ENCODE measurements around the gene CDH26.
A peak's percentile ranks its signal among the peaks of the same experiment; 100 is the strongest.

CDH26 gene

DNA sequence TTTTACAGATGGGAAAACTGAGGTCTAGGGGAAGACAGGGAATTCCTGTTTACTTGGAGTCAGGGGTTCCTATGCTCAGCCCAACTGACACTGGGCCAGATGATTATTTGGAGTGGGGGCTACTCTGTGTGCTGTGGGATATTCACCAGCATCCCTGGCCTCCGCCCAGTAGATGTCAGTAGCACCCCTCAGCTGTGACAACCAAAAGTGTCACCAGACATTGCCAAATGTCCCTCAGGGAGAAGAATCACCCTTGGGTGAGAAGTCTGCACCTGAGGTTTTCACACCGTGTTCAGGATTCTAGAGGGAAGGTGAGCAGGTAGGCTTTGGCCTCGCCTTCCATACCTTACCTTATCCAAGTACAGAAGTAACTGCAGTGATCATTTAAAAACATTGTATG lies 27.6 kb downstream of the CDH26 start:
- DNase-seq (ENCODE audit: low spot score) = no peak

DNA sequence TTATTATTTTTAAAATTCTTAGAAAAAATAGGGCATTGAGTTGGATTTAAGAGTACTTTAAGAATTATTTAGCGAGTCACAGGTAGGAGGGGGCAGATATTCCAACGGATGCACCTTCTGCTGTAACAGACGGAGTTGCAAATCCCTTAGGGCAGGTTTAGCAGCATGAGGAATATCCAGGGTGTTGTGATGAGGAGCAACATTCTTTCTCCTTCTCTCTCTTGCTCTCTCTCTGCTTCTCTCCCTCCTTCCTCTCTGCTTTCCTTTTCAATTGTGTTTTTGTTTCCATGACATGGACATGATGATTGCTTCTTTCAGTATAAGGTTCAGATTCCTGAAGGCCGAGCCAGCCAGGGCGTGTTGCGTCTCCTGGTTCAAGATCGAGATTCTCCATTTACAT lies 28.9 kb downstream of the CDH26 start:
- DNase-seq (ENCODE audit: low spot score) = no peak

DNA sequence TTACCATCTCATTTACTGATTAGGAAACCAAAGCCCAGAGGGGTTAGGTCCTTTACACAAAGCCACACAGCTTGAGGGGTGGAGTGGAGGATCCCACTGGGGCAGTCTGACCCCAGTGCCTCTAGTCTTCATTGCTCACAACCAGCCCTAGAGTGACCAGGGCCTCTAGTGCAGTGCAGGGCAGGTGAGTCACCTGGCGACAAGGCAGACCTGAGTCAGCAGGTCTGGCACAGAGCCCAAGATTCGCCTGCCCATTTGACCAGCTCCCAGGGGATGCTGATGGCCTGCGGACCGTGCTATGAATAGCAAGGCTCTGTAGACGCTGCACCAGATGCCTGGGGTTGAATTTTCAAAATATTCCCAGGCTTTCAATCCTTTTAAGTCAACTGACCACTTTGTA lies 29.9 kb downstream of the CDH26 start:
- no peak for DNase-seq (ENCODE audit: low spot score)

DNA sequence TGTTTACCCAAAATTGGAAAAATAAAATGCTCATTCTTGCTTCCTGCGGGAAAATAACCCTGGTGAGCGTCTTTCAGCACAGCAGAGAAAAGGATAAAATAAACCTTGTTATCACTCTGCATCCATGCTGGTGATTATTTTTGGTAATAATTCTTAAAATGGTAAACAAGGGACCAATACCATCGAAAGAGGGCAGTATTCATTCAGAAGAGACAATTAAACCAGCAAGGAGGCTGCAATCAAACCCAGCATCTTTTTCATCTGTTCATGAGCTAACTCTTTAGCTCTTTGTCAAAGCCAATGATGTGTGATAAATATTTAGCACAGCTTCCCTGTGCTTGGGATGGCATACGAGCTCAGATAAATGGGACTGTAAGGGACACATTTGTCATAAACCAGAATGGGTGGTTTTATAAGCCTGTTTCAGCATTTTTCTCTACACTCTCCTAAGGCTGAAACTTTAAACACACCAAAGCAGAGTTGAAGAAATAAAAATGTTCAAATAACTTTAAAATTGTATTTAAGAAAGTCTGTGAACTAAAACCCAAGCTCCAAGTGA lies 34.4 kb downstream of the CDH26 start:
- DNase-seq (ENCODE audit: low spot score) = no peak

DNA sequence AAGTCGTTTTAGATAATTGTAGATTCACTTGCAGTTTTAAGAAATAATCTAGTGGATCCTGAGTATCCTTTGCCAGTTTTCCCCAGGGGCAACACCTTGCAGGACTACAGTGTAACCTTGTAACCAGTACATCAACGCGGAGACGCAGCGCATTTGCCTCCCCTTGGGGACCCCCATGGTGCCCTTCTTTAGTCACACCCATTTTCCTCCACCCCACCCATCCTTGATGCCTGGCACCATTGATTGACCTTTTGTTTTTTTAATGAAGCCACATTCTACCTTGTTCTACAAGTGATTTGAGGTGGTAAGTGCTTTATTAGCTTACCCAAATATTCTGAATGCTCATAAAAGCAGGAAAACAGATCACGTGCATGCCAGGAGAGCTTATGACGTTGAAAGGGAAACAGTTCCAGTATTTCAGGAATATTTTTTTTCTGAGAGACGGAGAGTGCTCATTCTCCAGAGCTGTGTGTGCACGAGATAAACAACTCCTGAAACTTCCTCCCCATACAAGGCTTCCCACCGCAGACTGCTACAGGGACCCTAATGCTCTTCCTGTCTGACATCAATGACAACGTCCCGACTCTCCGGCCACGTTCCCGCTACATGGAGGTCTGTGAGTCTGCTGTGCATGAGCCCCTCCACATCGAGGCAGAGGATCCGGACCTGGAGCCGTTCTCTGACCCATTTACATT lies 35.7 kb downstream of the CDH26 start:
- DNase-seq (ENCODE audit: low spot score) = no peak

DNA sequence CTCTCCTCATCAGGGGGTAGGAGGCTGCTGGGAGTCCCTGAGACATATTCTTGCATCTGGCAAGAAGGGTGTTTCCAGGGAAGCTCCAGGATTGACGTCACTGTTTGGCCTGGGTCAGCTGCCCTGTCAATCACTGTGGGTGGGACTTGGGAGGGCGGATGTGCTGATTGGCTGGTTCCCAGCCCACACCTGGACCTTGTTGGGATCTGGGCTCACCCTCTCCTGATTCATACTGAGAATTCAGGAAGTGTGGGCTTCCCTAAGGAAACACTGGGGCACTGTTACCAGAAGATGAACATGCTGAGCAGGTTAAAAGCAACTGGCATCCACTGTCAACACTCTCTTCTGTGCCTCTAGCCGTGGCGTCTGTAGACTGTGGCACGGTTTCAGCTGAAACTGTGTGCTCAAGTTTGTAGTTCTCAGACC lies 36.5 kb downstream of the CDH26 start:
- DNase-seq (ENCODE audit: low spot score) = no peak

DNA sequence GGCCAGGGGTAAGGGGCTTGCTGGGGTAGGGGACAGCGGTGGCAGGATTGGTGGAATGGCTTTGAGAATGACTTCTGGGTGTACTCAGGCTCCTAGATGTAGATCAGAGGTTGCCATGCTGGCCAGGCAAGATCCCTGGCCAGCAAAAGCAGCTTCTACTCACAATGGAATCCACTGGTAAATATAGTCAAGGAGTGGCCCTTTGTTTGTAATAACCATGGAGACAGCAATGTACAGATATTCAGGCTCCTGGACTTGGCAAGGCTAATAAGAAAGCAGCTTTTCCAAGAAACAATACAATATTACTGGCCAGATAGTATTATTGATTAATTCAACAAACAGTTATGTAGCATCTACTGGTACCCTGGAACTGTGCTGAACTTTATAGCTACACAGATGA lies 37.9 kb downstream of the CDH26 start:
- no peak for DNase-seq (ENCODE audit: low spot score)

DNA sequence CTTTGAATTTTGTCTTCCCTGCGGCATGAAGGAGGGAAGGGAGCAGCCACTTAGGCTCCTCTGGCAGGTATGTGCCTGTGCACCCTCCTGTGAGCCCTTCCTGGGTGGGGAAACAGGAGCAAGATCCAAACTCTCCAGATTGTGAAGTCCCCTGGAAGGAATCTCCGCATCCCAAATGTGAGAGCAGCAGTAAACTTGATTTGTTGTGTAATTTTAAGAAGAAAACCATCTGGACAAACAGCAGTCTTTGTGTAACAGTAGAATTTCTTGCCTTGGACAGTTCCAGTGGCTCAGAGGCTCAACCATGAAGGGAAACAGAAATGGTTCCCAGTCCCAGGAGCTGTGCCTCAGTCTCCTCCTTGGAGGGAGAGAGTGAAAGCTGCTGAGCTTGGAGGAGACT lies 39.7 kb downstream of the CDH26 start:
- no peak for DNase-seq (ENCODE audit: low spot score)

DNA sequence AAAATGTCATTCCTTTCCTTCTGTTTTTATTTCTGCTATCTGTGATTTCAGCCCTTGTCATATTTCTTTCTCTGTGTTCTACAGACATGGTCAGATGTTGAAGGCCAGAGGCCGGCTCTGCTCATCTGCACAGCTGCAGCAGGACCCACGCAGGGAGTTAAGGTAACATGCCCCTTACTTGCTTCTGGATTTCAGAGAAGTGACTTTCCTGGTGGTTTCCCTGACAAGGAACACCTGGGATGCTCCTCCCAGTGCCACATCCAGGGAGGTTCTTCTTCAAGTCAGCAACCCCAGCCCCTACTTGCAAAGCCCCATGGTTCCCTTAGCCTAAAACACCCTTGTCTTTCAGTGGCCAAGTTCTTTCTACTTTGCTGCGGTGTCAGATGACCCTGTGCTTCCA lies 41.3 kb downstream of the CDH26 start:
- DNase-seq (ENCODE audit: low spot score) = no peak

DNA sequence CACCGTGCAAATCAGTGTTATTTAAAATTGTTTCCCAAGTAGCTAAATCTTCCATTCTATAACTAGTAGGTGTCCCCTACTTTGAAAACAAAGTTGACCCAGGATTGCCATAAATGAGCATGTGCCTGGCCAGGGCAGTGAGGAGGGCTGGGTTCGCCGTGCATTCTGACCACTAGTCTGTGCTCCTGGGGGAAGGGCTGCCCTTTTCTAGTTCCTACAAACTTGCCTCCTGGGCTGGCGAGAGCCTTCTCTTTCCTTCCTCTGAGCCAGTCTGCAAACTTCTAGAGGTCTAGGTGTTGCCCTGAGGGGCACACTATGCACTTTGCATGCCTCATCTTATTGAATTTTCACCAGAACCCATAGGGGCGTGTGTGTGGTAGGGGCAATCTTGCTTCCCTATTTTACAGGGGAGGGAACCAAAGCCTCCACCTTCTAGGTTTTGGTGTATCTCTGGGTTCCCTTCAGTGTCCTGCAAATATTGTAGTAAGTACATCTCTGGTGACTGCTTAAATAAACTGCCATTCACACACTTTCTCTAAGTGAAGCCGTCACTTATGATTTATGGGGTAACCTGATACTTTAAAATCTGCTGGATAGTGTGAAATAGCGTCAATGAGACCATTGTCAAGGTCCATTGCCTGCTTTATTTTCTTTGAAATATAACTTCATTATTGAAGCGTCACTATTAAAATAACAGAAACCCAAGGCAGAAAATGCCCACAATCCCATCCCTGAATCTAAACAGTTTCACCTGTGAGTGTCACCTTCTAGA lies 42.2 kb downstream of the CDH26 start:
- no peak for DNase-seq (ENCODE audit: low spot score)

DNA sequence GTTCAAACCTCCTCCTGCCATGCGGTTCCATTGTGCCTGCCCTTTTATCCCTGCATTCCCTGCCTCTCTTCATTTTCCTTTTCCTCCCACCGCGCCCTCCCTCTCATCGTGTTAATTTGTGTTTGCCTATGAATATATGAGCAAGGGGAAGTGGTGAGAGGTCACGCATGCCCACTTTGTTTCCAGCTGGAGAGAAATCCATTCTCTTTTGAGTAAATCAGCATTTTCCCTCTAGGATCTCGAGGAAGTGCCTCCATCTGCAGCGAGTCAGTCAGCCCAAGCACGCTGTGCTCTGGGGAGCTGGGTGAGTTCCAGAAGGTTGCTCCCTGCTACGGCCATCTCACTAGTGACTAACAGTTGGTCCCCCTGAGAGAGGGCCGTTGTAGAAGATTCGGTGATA lies 42.9 kb downstream of the CDH26 start:
- no peak for DNase-seq (ENCODE audit: low spot score)

DNA sequence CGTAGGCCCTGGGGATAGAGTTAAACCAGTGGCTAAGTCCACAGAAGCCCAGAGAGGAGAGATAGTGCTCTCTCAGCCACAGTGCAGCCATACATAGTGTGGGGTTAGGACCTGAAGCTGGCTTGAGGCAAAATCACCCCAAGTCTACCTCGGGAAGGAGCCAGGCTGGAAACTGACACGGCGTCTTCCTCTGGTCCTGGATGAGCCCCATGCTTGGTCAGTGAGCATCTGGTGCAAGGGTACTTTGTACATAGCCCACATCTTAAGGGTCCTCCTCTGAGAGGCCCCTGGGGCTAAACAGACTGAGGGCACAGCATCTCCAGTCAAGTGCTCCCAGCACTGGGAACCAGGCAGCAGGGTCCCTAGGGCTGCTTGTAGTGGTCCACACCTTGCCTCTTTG lies 45.6 kb downstream of the CDH26 start:
- DNase-seq (ENCODE audit: low spot score) = no peak

DNA sequence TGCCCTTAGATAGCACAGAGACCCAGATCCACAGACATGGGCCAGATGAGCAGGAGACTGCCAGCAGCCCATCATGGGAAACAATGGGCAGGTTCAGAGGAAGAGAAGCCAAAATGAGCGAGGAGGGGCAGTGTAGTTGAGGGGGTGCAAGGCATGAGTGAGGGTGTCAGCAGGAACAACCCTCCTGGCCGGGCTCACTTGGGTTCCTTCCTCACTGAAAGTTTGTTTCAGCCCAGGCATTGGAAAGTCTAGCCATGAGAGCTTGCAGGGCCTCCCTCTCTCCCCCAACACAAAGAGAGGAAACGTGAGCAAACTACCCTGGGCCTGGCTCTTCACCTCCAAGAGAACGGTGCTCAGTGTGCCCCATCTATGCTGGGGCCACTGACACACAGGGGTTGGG lies 48.0 kb downstream of the CDH26 start:
- no peak for DNase-seq (ENCODE audit: low spot score)

DNA sequence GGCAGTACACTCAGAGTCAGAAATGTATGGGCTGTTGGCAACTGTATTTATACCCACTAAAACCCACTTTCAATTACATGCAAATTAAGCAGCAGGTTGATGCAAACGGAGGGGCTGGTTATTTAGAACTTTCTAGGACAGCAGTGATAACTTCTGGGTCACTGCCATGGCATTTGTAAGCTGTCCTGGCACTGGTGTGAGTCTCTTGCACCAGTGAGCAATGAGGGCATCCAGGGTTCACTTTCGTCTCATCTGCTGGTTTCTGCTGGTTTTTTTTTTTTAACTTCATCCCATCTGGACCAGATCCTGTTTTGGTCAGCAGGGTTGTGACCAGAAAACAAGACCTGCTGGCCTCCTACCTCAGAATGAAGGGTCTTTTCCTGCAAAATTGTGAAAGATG lies 49.2 kb downstream of the CDH26 start:
- DNase-seq (ENCODE audit: low spot score) = no peak

DNA sequence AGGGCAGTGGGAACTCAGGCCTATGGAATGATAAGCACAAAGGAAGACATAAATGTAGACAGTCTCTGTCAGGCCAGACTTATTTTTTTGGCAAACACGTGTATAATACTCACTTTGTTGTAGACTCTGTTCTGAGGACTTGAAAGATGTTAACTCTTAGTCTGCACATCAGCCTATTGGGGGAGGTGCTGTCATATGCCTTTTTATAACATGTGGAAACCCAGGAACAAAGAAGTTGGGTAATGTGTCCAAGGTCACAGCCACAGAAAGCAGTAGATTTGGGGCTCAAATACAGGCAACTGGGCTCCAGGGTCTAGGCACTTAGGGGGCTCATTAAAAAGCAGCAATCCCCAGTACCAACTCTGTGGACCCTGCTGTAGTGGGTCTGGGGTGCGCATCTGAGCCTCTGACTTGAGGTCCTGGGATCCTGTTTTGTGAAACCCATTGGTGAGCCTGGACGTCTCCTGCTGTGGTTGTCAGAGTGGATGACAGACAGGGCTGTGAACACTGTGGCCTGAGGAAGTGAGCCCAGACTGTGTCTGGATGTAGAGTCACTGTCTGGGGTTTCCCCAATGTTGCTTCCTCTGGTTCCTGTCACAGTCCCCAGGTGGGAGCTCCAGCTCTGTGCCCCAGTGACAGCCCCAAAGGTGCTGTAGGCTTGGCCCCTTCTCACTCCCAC lies 50.0 kb downstream of the CDH26 start:
- DNase-seq (ENCODE audit: low spot score) = peak; percentile 51

DNA sequence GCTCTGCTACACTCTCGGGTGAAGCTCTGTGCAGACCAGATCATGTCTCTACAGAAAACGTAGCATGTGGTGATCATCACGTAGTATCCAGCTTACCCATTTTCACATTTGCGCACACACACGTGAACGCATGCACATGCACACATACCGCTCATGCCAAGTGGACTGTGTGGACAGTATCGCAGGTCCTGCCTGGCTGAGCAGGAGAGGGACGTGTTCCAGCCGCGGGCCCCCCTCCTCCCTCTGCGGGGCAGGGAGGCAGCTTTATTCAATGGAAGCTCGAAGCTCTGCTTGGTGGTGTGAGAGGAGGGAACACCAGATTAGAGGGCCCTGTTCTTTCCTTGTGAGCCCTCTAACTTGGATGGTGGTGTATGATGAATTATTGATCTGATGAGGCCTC lies 51.1 kb downstream of the CDH26 start:
- no peak for DNase-seq (ENCODE audit: low spot score)

DNA sequence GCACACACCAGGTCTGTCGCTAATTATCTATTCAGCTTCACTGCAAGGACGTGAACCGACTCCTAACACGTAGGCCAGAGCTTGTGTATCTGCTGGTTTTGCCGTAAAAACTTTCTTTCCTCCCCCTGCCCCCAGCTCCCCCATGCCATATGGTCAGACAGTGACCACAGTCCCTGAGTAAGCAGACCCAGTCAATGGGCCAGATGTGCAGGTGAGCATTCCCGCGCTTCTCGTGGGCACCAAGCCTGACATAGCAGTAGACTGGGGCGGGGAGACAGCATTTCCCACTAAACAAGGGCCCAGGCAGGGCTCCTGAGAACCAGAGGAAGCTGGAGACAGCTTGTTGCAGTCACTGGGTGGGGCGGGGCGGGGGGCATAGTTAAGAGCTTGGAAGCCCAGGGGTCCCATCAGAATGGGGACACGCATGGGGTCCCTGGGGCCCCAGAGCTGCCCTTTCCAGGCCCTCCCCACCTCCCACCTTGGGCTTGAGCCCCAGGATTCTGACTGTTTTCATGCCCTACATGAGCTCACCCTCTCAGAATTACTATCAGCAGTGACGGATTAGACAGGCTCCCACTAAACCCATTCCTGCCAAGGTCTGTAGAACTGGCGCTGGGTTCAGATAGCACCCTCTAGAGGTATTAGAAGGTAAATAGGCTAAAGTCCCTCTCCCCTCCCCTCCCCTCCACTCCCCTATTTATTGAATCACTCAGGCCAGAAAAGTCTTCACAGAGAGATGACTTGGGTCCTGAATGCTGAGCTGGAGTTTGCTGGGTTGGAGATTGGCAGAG lies 51.8 kb downstream of the CDH26 start:
- DNase-seq (ENCODE audit: low spot score) = no peak

DNA sequence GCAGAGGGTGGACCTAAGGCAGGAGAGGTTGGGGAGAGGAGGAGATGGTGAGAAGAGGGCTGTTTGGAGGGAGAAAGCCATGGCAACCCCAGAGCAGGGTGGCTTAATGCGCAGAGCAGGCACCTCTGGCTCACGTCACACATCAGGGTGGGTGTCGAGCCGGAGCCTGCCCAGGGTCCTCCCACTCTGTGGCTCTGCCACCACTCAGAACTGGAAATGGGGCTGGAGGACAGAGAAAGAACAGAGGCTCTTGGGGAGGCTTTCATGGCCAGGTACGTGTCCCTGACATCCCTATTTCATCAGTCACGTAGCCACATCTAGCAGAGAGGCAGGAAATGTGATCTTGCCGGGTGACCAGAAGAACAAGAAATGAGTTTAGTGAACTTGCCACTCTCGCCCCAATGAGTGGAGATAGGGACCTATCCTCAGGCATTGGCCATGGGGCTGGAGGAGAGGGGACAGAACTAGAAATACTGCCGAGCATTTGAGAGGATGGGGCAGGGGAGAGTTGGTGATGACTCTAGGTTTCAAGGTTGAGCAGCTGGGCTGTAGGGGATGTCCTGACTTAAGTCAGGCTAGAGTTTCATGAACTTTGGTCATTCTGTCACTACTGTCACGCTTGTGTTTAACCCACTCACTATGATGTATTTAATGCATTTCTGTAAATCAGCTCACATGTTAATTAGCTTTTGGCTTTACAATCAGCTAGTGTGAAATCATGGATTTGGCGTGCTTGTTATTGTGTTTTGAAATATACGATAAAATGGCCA lies 52.7 kb downstream of the CDH26 start:
- no peak for DNase-seq (ENCODE audit: low spot score)

DNA sequence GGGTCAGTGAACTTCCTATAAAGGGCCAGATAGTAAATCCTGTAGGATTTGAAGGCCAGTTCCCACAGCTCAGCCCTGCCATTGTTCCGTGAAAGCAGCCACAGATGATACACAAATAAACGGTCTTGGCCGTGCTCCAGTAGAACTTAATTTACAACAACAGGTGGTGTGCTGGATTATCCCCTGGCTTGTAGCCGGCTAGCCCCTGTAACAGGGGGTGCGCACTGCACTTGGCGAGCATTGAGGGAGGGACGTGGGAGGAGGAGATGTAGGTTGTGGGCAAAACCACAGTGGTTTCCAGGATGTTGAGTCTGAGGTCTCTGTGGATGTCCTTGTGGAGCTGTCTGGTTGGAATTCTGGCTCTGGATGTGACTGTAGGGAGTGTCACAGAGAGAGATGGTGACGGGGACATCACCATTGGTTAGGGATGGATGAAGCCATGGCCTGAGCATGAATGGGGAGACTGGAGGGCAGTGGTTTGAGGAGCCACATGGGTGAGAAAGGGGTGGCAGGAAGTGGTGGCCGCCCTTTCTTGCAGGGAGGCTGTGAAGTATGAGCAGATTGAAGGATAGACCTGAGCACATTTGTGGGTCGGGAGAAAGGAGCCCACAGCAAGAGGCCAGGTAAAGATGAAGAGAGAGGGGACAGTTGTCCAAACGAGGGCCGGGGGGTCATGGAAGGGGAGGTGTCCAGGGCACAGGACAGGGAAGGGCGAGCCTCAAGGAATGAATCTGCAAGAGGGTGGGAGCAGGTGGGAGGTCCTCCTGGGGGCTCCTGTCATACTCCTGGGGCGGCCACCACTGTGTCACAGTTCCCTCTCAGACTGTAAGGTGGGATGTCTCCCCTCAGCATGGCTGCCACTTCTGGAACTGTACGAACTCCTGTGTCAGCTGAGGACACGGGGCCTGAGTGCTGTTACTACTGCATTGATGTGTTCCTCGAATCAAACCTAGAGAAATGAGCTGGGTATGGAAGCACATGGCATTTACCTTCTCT lies 53.6 kb downstream of the CDH26 start:
- no peak for DNase-seq (ENCODE audit: low spot score)
